Jurkat, Clone E6-1 (cell line): ENCODE data around the gene C16orf74.

Experiments
- DNase-seq: peaks from one replicate; pipeline ENCODE4 v3.0.0-alpha.2; 2011; ENCODE audit warnings: low read depth, low spot score
- H3K4me3 ChIP-seq: 2 replicates; pipeline ENCODE4 v1.5.1; 2011; ENCODE audit warnings: mild to moderate bottlenecking, low read length, control low read depth, moderate library complexity

Gene C16orf74

GRCh38 chr16:85664580-85665372 lies 86.1 kb downstream of the C16orf74 start:
- no peak overlapping the region for H3K4me3 ChIP-seq
- DNase-seq, result no peak

- DNase-seq, result no peak
- no peak overlapping the region for H3K4me3 ChIP-seq
Measured at GRCh38 chr16:85663891-85664321, 87.0 kb downstream of the C16orf74 start.

GRCh38 chr16:85662976-85663830 lies 87.7 kb downstream of the C16orf74 start:
- DNase-seq, result no peak
- H3K4me3 ChIP-seq, result no peak overlapping the region

GRCh38 chr16:85662482-85662812 lies 88.4 kb downstream of the C16orf74 start:
- no peak overlapping the region for H3K4me3 ChIP-seq
- no peak for DNase-seq

GRCh38 chr16:85661740-85662481 lies 89.0 kb downstream of the C16orf74 start:
- no peak for DNase-seq
- no peak overlapping the region for H3K4me3 ChIP-seq

GRCh38 chr16:85660843-85661739 lies 89.8 kb downstream of the C16orf74 start:
- no peak overlapping the region for H3K4me3 ChIP-seq
- no peak for DNase-seq

GRCh38 chr16:85659805-85660511 lies 90.9 kb downstream of the C16orf74 start:
- DNase-seq, result peak; percentile 20
- H3K4me3 ChIP-seq, result no peak overlapping the region

GRCh38 chr16:85659336-85659735 lies 91.6 kb downstream of the C16orf74 start:
- H3K4me3 ChIP-seq, result no peak overlapping the region
- DNase-seq, result no peak

- no peak overlapping the region for H3K4me3 ChIP-seq
- no peak for DNase-seq
Measured at GRCh38 chr16:85658504-85659326, 92.2 kb downstream of the C16orf74 start.

- no peak overlapping the region for H3K4me3 ChIP-seq
- no peak for DNase-seq
Measured at GRCh38 chr16:85657996-85658395, 92.9 kb downstream of the C16orf74 start.
